ENCODE results near the gene GUCY1A1.
A peak's percentile ranks its signal among the peaks of the same experiment; 100 is the strongest.

GUCY1A1 gene, protein sequence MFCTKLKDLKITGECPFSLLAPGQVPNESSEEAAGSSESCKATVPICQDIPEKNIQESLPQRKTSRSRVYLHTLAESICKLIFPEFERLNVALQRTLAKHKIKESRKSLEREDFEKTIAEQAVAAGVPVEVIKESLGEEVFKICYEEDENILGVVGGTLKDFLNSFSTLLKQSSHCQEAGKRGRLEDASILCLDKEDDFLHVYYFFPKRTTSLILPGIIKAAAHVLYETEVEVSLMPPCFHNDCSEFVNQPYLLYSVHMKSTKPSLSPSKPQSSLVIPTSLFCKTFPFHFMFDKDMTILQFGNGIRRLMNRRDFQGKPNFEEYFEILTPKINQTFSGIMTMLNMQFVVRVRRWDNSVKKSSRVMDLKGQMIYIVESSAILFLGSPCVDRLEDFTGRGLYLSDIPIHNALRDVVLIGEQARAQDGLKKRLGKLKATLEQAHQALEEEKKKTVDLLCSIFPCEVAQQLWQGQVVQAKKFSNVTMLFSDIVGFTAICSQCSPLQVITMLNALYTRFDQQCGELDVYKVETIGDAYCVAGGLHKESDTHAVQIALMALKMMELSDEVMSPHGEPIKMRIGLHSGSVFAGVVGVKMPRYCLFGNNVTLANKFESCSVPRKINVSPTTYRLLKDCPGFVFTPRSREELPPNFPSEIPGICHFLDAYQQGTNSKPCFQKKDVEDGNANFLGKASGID

DNA sequence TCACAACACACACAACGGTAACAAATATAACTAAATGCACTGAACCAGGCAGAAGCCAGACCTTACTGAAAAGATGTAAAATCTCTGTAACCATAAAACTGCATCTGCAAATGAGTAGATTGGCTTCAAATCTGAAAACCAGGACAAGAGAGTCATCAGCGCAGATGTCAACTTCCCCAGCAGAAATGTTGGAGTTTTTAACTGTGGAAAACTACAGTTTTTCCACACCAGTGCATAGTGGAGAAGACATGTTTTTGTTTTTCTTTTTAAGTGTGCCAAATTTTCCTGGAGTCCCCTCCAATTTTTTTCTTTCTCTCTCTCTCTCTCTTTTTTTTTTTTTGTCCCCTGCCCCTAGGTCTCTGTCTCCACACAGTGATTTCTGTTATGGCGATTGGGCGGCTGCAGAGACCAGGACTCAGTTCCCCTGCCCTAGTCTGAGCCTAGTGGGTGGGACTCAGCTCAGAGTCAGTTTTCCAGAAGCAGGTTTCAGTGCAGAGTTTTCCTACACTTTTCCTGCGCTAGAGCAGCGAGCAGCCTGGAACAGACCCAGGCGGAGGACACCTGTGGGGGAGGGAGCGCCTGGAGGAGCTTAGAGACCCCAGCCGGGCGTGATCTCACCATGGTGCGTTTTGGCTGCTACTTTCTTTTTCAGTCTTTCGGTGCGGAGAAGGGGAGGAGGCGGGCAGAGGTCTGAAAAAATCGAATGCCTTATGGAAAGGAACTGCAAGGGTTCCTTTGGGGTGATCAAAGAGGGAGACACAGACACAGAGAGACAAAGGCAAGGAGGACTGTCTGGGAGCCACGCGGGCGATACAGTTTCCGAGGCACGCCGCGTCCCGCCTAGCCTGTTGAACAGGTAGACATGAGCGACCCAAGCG lies at the start of gene GUCY1A1:
Gene GUCY1A1 (plus strand): TSS at position 505 of the 878 bp plus-strand sequence. CDS start 30,020 bp downstream, outside the sequence.
- in situ Hi-C loops (cut with HindIII; ENCODE audit: low pct_ligation_motif_present, low sequenced_read_pairs) = no loop called here
- TF ChIP-seq, protein P1, sequence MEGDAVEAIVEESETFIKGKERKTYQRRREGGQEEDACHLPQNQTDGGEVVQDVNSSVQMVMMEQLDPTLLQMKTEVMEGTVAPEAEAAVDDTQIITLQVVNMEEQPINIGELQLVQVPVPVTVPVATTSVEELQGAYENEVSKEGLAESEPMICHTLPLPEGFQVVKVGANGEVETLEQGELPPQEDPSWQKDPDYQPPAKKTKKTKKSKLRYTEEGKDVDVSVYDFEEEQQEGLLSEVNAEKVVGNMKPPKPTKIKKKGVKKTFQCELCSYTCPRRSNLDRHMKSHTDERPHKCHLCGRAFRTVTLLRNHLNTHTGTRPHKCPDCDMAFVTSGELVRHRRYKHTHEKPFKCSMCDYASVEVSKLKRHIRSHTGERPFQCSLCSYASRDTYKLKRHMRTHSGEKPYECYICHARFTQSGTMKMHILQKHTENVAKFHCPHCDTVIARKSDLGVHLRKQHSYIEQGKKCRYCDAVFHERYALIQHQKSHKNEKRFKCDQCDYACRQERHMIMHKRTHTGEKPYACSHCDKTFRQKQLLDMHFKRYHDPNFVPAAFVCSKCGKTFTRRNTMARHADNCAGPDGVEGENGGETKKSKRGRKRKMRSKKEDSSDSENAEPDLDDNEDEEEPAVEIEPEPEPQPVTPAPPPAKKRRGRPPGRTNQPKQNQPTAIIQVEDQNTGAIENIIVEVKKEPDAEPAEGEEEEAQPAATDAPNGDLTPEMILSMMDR (IDR thresholded peaks at IDR 0.05; ENCODE audit: low read depth, low read length, missing control alignments) = no peak
- peak within 1 kb of the TSS; percentile 61 for H3K4me3 ChIP-seq (ENCODE audit: low read depth, low read length)
- no peak for DNase-seq
- peaks cover 2% of the 10 kb centered on the region for H3K27me3 ChIP-seq (replicated peaks)
- no peak within 1 kb of the TSS for H3K27ac ChIP-seq
- no peaks in the 10 kb centered on the region for H3K36me3 ChIP-seq (replicated peaks)

GRCh38 chr4:155617296-155617695 lies 49.4 kb upstream of the GUCY1A1 start:
- H3K4me3 ChIP-seq (ENCODE audit: low read depth, low read length) = no peak overlapping the region
- DNase-seq = no peak
- H3K36me3 ChIP-seq (replicated peaks) = no peaks in the 10 kb centered on the region
- TF ChIP-seq, protein P1 (IDR thresholded peaks at IDR 0.05; ENCODE audit: low read depth, low read length, missing control alignments) = no peak
- H3K27ac ChIP-seq = no peak overlapping the region
- in situ Hi-C loops (cut with HindIII; ENCODE audit: low pct_ligation_motif_present, low sequenced_read_pairs) = no loop called here
- no peaks in the 10 kb centered on the region for H3K27me3 ChIP-seq (replicated peaks)

- TF ChIP-seq, protein P1 (IDR thresholded peaks at IDR 0.05; ENCODE audit: low read depth, low read length, missing control alignments) = no peak
- DNase-seq = no peak
- H3K4me3 ChIP-seq (ENCODE audit: low read depth, low read length) = no peak overlapping the region
- no peaks in the 10 kb centered on the region for H3K36me3 ChIP-seq (replicated peaks)
- no peak overlapping the region for H3K27ac ChIP-seq
- no peaks in the 10 kb centered on the region for H3K27me3 ChIP-seq (replicated peaks)
- in situ Hi-C loops (cut with HindIII; ENCODE audit: low pct_ligation_motif_present, low sequenced_read_pairs) = no loop called here
These were observed 48.3 kb upstream of the GUCY1A1 start for GRCh38 chr4:155618183-155618838.

DNA sequence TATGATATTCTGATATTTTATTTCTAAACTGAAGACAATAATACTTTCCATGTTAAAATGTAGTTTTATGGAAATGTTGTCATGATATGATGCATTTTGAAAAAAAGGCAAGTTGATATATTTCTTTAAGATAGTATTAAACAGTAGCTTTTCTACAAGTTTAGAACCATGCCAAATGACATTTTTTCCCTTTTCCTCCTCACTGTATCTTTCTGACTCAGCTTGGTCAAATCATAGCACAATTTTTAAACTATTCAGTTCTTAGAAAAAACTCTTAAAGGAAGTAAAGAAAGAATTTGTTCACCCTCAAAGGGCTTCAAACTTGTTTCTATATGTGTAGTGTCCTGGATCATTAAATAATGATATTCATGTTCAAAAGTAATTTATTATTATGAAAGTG lies 46.0 kb upstream of the GUCY1A1 start:
- in situ Hi-C loops (cut with HindIII; ENCODE audit: low pct_ligation_motif_present, low sequenced_read_pairs) = no loop called here
- no peak overlapping the region for H3K27ac ChIP-seq
- TF ChIP-seq, protein P1 (IDR thresholded peaks at IDR 0.05; ENCODE audit: low read depth, low read length, missing control alignments) = no peak

DNA sequence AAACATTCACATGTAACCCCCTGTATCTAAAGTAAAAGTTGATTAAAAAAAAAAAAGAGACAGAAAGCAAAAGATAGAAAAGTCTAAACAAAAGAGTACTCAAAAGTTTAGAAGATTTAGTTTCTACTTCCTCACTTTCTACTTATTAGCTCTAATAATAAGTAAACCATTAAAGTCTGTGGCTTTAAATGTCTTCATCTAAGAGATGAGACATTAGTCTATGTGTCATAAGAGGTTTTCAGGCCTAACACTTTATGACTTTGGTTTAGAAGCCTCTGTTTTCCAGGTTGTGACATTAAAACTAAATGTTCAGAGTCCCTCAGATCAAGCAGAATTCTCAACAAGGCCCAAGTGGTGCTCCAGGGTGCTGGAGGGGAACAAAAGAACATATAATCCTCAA lies 42.2 kb upstream of the GUCY1A1 start:
- Histone ChIP-seq H3K27me3 (replicated peaks) (no peaks in the 10 kb centered on the region), H3K27ac (no peak overlapping the region), H3K36me3 (replicated peaks) (no peaks in the 10 kb centered on the region), H3K4me3 (ENCODE audit: low read depth, low read length) (no peak overlapping the region)
- TF ChIP-seq, protein P1 (IDR thresholded peaks at IDR 0.05; ENCODE audit: low read depth, low read length, missing control alignments) = no peak
- in situ Hi-C loops (cut with HindIII; ENCODE audit: low pct_ligation_motif_present, low sequenced_read_pairs) = no loop called here
- DNase-seq = no peak

More for the DNA sequence above, 46.0 kb upstream of the GUCY1A1 start:
- Histone ChIP-seq H3K36me3 (replicated peaks) (no peaks in the 10 kb centered on the region), H3K27me3 (replicated peaks) (no peaks in the 10 kb centered on the region), H3K4me3 (ENCODE audit: low read depth, low read length) (no peak overlapping the region)
- DNase-seq = no peak
